Measurements from ENCODE around the gene RXFP3. TPM values are rescaled to one million over a fixed set of nuclear protein-coding genes. Genes with fewer than 3 reads are reported as not detected.
"Not testable (repeated sequence)": the region's sequence is repeated elsewhere in the genome, so short reads cannot be mapped to it uniquely, and the experiment has no call there.

Gene RXFP3
- total and polyA plus RNA-seq, 8 donors, result 0.09 to 0.10 TPM; not detected in 6

GRCh38 chr5:33903118-33903517 is 33.1 kb upstream of the RXFP3 start:
- intact Hi-C loops (cut with DNase I), result no loop called here
- TF ChIP-seq CTCF (IDR thresholded peaks at IDR 0.05), result no peak
- ATAC-seq (no peak), DNase-seq (no peak)
- Histone ChIP-seq H3K9me3 (peaks cover 0 to 48% of the 10 kb centered on the region in 2 donors), H3K4me1 (no peaks in the 10 kb centered on the region), H3K27ac (no peak overlapping the region), H3K4me3 (no peak overlapping the region), H3K36me3 (no peaks in the 10 kb centered on the region), H3K27me3 (no peaks in the 10 kb centered on the region)

GRCh38 chr5:33905381-33905780 is 30.8 kb upstream of the RXFP3 start:
- no peaks in the 10 kb centered on the region for H3K4me1 ChIP-seq
- H3K36me3 ChIP-seq, result no peaks in the 10 kb centered on the region
- no peak for DNase-seq
- H3K9me3 ChIP-seq, result peaks cover 0 to 57% of the 10 kb centered on the region in 2 donors
- intact Hi-C loops (cut with DNase I), result no loop called here
- H3K27ac ChIP-seq, result no peak overlapping the region
- H3K27me3 ChIP-seq, result no peaks in the 10 kb centered on the region
- no peak for ATAC-seq
- no peak overlapping the region for H3K4me3 ChIP-seq
- TF ChIP-seq CTCF (IDR thresholded peaks at IDR 0.05), result no peak

- H3K36me3 ChIP-seq; H3K4me1 ChIP-seq; intact Hi-C loops (cut with DNase I); DNase-seq; H3K27me3 ChIP-seq; H3K4me3 ChIP-seq; H3K27ac ChIP-seq; ATAC-seq: not testable (repeated sequence)
- H3K9me3 ChIP-seq, result peaks cover 0 to 57% of the 10 kb centered on the region in 2 donors
These were observed 29.9 kb upstream of the RXFP3 start for GRCh38 chr5:33906248-33906647.

GRCh38 chr5:33914844-33915243 is 21.3 kb upstream of the RXFP3 start:
- H3K4me1 ChIP-seq; H3K36me3 ChIP-seq; H3K27ac ChIP-seq; H3K4me3 ChIP-seq; H3K27me3 ChIP-seq; ATAC-seq; intact Hi-C loops (cut with DNase I); DNase-seq: not testable (repeated sequence)
- peaks cover 0 to 18% of the 10 kb centered on the region in 2 donors for H3K9me3 ChIP-seq

GRCh38 chr5:33921002-33921401 is 15.2 kb upstream of the RXFP3 start:
- TF ChIP-seq CTCF (IDR thresholded peaks at IDR 0.05), result no peak
- no peaks in the 10 kb centered on the region for H3K27me3 ChIP-seq
- no peak overlapping the region for H3K4me3 ChIP-seq
- no peaks in the 10 kb centered on the region for H3K36me3 ChIP-seq
- DNase-seq, result no peak
- no peaks in the 10 kb centered on the region for H3K4me1 ChIP-seq
- H3K27ac ChIP-seq, result no peak overlapping the region
- H3K9me3 ChIP-seq, result peaks cover 0 to 11% of the 10 kb centered on the region in 2 donors
- ATAC-seq, result no peak
- intact Hi-C loops (cut with DNase I), result no loop called here

GRCh38 chr5:33925278-33925677 is 10.9 kb upstream of the RXFP3 start:
- Histone ChIP-seq H3K27ac (no peak overlapping the region), H3K4me1 (no peaks in the 10 kb centered on the region), H3K4me3 (no peak overlapping the region), H3K36me3 (no peaks in the 10 kb centered on the region), H3K9me3 (no peaks in the 10 kb centered on the region), H3K27me3 (no peaks in the 10 kb centered on the region)
- DNase-seq (no peak), ATAC-seq (no peak)
- intact Hi-C loops (cut with DNase I), result no loop called here
- no peak for TF ChIP-seq CTCF (IDR thresholded peaks at IDR 0.05)

Measured in left lung (tissue), 10 donors.